ENCODE data around the gene SSX2IP. TPM values are rescaled to one million over a fixed set of nuclear protein-coding genes. Genes with fewer than 3 reads are reported as not detected.

Gene SSX2IP
- total RNA-seq, 4 donors from 2014 or later, result 9.6 to 13.7 (median 9.7) TPM

DNA sequence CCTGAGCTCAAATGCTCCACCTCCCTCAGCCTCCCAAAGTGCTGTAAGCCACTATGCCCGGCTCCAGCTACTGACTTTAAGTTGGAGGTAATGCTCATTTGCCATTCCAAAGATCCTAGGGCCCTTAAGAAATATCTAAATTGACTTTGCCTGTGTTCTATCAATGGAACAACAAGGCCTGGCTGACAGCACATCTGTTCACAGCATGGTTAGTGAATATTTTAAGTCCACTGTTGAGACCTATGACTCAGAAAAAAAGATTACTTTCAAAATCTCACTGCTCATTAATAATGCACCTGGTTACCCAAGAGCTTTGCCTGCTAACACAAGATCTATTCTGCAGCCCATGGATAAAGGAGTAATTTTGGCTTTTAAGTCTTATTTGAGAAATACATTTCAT, 3.5 kb upstream of the SSX2IP start:
- H3K27ac ChIP-seq (replicated peaks in 1 of 4), result no peak overlapping the region
- no peak for DNase-seq (ENCODE audit: extremely low spot score)
- TF ChIP-seq POLR2AphosphoS5 (IDR thresholded peaks at IDR 0.05), result no peak
- TF ChIP-seq, protein P1, sequence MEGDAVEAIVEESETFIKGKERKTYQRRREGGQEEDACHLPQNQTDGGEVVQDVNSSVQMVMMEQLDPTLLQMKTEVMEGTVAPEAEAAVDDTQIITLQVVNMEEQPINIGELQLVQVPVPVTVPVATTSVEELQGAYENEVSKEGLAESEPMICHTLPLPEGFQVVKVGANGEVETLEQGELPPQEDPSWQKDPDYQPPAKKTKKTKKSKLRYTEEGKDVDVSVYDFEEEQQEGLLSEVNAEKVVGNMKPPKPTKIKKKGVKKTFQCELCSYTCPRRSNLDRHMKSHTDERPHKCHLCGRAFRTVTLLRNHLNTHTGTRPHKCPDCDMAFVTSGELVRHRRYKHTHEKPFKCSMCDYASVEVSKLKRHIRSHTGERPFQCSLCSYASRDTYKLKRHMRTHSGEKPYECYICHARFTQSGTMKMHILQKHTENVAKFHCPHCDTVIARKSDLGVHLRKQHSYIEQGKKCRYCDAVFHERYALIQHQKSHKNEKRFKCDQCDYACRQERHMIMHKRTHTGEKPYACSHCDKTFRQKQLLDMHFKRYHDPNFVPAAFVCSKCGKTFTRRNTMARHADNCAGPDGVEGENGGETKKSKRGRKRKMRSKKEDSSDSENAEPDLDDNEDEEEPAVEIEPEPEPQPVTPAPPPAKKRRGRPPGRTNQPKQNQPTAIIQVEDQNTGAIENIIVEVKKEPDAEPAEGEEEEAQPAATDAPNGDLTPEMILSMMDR (IDR thresholded peaks at IDR 0.05), result no peak
- TF ChIP-seq EP300 (IDR thresholded peaks at IDR 0.05), result no peak
- TF ChIP-seq POLR2A (IDR thresholded peaks at IDR 0.05; ENCODE audit: low read depth), result no peak
- no peaks in the 10 kb centered on the region for H3K9me3 ChIP-seq
- intact Hi-C loops (cut with DNase I), result loop anchor here (5.0 kb wide), 1 partner anchor 34 kb away; no protein-coding TSS in a partner anchor
- H3K27me3 ChIP-seq, result no peaks in the 10 kb centered on the region
- H3K36me3 ChIP-seq, result no peaks in the 10 kb centered on the region
- peaks cover 13 to 37% (median 29%) of the 10 kb centered on the region in 4 donors for H3K4me1 ChIP-seq
- no peak overlapping the region for H3K4me3 ChIP-seq
- 91% methylated on average over 1 of the region's 1 CpG for WGBS

DNA sequence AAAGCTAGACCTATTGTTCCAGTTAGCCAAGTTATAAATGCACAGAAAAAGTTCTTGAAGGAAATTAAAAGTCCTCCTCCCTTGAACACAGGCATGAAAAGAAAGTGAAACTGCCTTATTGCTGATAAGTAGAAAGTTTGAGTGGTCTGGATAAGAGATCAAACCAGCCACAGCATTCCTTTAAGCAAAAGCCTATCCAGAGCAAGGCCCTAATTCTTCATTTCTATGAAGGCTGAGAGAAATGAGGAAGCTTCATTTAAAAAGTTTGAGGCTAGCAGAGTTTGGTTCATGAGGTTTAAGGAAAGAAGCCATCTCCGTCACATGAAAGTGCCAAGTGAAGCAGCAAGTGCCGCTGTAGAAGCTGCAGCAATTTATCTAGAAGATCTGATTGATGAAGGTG, 2.7 kb upstream of the SSX2IP start:
- intact Hi-C loops (cut with DNase I), result loop anchor here (5.0 kb wide), 1 partner anchor 34 kb away; no protein-coding TSS in a partner anchor
- no peak for TF ChIP-seq POLR2A (IDR thresholded peaks at IDR 0.05; ENCODE audit: low read depth)
- TF ChIP-seq POLR2AphosphoS5 (IDR thresholded peaks at IDR 0.05), result no peak
- TF ChIP-seq EP300 (IDR thresholded peaks at IDR 0.05), result no peak
- TF ChIP-seq, protein P1 (IDR thresholded peaks at IDR 0.05), result no peak
- WGBS, result 79% methylated on average over 2 of the region's 2 CpGs

DNA sequence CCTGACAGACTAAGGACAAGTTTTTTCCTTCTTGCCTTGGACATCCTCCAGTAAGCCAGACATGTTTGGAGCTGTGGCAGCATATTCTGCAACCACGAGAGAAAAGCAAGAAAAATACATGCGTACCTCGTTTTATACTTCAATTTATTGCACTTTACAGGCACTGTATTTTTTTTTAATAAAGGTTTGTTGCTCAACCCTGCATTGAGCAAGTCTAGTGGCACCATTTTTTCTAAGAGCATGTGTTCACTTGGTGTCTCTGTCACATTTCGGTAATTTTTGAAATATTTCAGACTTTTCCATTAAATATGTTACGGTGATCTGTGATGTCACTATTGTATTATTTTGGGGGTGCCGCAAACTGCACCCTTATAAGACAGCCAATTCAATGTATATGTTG, 2.1 kb upstream of the SSX2IP start:
- TF ChIP-seq, protein P1 (IDR thresholded peaks at IDR 0.05), result no peak
- TF ChIP-seq POLR2A (IDR thresholded peaks at IDR 0.05; ENCODE audit: low read depth) (no peak), EP300 (IDR thresholded peaks at IDR 0.05) (no peak), POLR2AphosphoS5 (IDR thresholded peaks at IDR 0.05) (no peak)

More for the DNA sequence above, 2.7 kb upstream of the SSX2IP start:
- H3K4me1 ChIP-seq, result peaks cover 14 to 37% (median 28%) of the 10 kb centered on the region in 4 donors
- no peak overlapping the region for H3K4me3 ChIP-seq
- no peaks in the 10 kb centered on the region for H3K36me3 ChIP-seq
- no peak for DNase-seq (ENCODE audit: extremely low spot score)
- H3K9me3 ChIP-seq, result no peaks in the 10 kb centered on the region
- H3K27me3 ChIP-seq, result no peaks in the 10 kb centered on the region
- H3K27ac ChIP-seq (replicated peaks in 1 of 4), result no peak overlapping the region

DNA sequence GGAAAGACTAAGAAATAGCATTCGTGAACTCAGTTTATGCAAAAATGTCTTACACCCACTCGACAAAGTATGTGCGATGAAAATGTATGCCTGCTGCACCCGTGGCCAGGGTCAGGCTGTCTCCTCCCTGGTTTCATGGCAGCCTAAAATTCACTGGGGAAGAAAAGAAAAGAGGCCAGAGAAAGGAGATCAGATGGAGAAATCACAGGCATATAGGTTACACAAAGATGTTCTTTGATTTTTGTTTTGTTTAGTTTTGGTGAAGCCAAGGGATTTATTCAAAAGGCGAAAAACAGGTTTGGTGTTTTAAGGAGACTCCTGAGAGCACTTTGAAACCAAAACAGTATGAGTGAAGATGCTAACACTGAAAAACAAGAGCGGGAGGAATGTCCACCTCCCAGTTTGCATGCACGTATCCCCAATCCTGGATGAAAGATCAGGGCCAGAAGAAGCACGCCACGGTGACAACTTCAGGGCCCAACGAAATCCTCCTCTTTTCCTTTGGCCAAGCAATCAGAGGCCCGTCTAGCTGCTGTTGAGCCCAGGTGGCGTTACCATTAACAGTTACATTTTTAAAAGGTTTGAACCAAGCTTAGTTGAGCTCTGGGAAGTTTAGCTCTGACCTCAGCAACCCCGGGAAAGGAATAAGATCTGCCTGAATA, 992 bp upstream of the SSX2IP start:
- Histone ChIP-seq H3K27me3 (no peaks in the 10 kb centered on the region), H3K27ac (replicated peaks in 1 of 4) (peak overlapping the region; percentile 88 to 95 (median 92)), H3K4me3 (peak overlapping the region; percentile 88 to 93 (median 90)), H3K4me1 (peaks cover 9 to 34% (median 23%) of the 10 kb centered on the region in 4 donors), H3K36me3 (no peaks in the 10 kb centered on the region), H3K9me3 (no peaks in the 10 kb centered on the region)
- intact Hi-C loops (cut with DNase I), result loop anchor here (5.0 kb wide), 1 partner anchor 36 kb away; no protein-coding TSS in a partner anchor
- no peak for DNase-seq (ENCODE audit: extremely low spot score)
- WGBS, result 55% methylated on average over 13 of the region's 13 CpGs
- TF ChIP-seq, protein P1 (IDR thresholded peaks at IDR 0.05), result no peak
- TF ChIP-seq POLR2AphosphoS5 (IDR thresholded peaks at IDR 0.05) (no peak), EP300 (IDR thresholded peaks at IDR 0.05) (no peak), POLR2A (IDR thresholded peaks at IDR 0.05; ENCODE audit: low read depth) (no peak)

More for the DNA sequence above, 2.1 kb upstream of the SSX2IP start:
- 89% methylated on average over 6 of the region's 6 CpGs for WGBS
- Histone ChIP-seq H3K36me3 (no peaks in the 10 kb centered on the region), H3K4me1 (peaks cover 9 to 33% (median 27%) of the 10 kb centered on the region in 4 donors), H3K27ac (replicated peaks in 1 of 4) (no peak overlapping the region), H3K4me3 (no peak overlapping the region), H3K27me3 (no peaks in the 10 kb centered on the region), H3K9me3 (no peaks in the 10 kb centered on the region)
- DNase-seq (ENCODE audit: extremely low spot score), result no peak
- intact Hi-C loops (cut with DNase I), result loop anchor here (5.0 kb wide), 1 partner anchor 35 kb away; no protein-coding TSS in a partner anchor

Measured in esophagus muscularis mucosa (tissue), 4 donors.